Stimulated activated naive CD4-positive, alpha-beta T cell treated with Interleukin-2 at 50 U/mL for 16 hours (primary cell): Measurements from ENCODE around the gene HINT2.

Source experiments
- DNase-seq: peaks from one replicate; lab custom pipeline; 2025; lab: John Stamatoyannopoulos, UW

HINT2 gene

GRCh38 chr9:35774907-35775635 is 39.8 kb downstream of the HINT2 start:
- DNase-seq: no peak

GRCh38 chr9:35771943-35772342 is 42.9 kb downstream of the HINT2 start:
- no peak for DNase-seq

GRCh38 chr9:35771534-35771933 is 43.3 kb downstream of the HINT2 start:
- DNase-seq: no peak

- DNase-seq: no peak
Observed at GRCh38 chr9:35771075-35771433, 43.8 kb downstream of the HINT2 start.

- DNase-seq: no peak
Observed at GRCh38 chr9:35769763-35770162, 45.1 kb downstream of the HINT2 start.

GRCh38 chr9:35767458-35767857 is 47.4 kb downstream of the HINT2 start:
- no peak for DNase-seq

GRCh38 chr9:35766997-35767396 is 47.8 kb downstream of the HINT2 start:
- DNase-seq: no peak

GRCh38 chr9:35763803-35764202 is 51.0 kb downstream of the HINT2 start:
- no peak for DNase-seq

GRCh38 chr9:35763181-35763580 is 51.7 kb downstream of the HINT2 start:
- DNase-seq: no peak
